Measurements from ENCODE around the gene FGF11. TPM values are rescaled to one million over a fixed set of nuclear protein-coding genes. Genes with fewer than 3 reads are reported as not detected.

FGF11 gene
- polyA plus RNA-seq, 3 donors, result 2.2 TPM; not detected in 2

DNA sequence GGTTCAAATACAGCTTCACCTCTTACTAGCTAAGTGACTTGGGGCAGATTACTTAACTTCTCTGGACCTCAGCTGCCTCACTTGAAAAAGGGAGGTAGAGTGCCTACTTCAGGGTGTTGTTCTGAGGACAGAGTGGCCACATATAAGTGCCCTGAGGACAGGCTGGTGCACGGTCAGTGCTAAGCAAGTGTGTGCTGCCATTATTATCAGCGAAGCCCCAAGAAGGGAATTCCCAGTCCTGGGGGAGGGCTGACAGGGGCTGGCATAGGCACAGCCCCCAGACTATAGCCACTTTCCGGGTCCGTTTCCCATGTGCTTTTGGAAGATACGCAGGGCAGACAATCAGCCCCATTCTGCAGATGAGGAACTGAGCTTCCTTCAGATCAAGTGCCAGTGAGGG lies 37.6 kb downstream of the FGF11 start:
- Mint-ChIP-seq H3K4me3 (peak overlapping the region in 1 of 2 donors; percentile 93), H3K27ac (peak overlapping the region in 6 of 7 donors; percentile 69 to 96 (median 84)), H3K4me1 (peaks cover 65% of the 10 kb centered on the region), H3K27me3 (ENCODE audit: low read depth in 3 of 3) (peaks cover 0 to 3% (median 1%) of the 10 kb centered on the region in 3 donors), H3K36me3 (peaks cover 5 to 7% of the 10 kb centered on the region in 2 donors), H3K9me3 (peaks cover 0 to 2% (median 0%) of the 10 kb centered on the region in 7 donors)
- Histone ChIP-seq H3K4me1 (ENCODE audit: control insufficient read depth in 1 of 2, insufficient read depth in 2 of 2, low read length in 2 of 2) (peaks cover 52 to 60% of the 10 kb centered on the region in 2 donors), H3K4me2 (replicated peaks; ENCODE audit: extremely low read depth, low read length, poor library complexity, severe bottlenecking) (peak overlapping the region; percentile 94), H3K36me3 (replicated peaks in 1 of 2; ENCODE audit: control insufficient read depth in 1 of 2, insufficient read depth in 2 of 2, low read length in 2 of 2) (no peaks in the 10 kb centered on the region), H4K20me1 (ENCODE audit: insufficient read depth, low read length) (peaks cover 5% of the 10 kb centered on the region), H3K27ac (ENCODE audit: low read depth in 1 of 2, low read length in 2 of 2) (peak overlapping the region; percentile 67 to 83), H3K79me2 (ENCODE audit: insufficient read depth, low read length) (peaks cover 70% of the 10 kb centered on the region), H3K27me3 (ENCODE audit: control insufficient read depth in 2 of 2, insufficient read depth in 2 of 2, low read length in 2 of 2) (no peaks in the 10 kb centered on the region), H3K9me3 (replicated peaks in 1 of 2; ENCODE audit: control insufficient read depth in 1 of 2, insufficient read depth in 1 of 2, low read length in 2 of 2) (no peaks in the 10 kb centered on the region), H2AFZ (ENCODE audit: insufficient read depth, low read depth, low read length, poor library complexity, severe bottlenecking) (no peak overlapping the region), H3K9ac (ENCODE audit: insufficient read depth, low read length, poor library complexity, severe bottlenecking) (peak overlapping the region; percentile 83), H3K4me3 (replicated peaks in 1 of 3; ENCODE audit: low read depth in 2 of 3, low read length in 3 of 3) (peak overlapping the region in 1 of 3 experiments; percentile 89)
- TF ChIP-seq, protein P1, sequence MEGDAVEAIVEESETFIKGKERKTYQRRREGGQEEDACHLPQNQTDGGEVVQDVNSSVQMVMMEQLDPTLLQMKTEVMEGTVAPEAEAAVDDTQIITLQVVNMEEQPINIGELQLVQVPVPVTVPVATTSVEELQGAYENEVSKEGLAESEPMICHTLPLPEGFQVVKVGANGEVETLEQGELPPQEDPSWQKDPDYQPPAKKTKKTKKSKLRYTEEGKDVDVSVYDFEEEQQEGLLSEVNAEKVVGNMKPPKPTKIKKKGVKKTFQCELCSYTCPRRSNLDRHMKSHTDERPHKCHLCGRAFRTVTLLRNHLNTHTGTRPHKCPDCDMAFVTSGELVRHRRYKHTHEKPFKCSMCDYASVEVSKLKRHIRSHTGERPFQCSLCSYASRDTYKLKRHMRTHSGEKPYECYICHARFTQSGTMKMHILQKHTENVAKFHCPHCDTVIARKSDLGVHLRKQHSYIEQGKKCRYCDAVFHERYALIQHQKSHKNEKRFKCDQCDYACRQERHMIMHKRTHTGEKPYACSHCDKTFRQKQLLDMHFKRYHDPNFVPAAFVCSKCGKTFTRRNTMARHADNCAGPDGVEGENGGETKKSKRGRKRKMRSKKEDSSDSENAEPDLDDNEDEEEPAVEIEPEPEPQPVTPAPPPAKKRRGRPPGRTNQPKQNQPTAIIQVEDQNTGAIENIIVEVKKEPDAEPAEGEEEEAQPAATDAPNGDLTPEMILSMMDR (IDR thresholded peaks at IDR 0.05), result no peak
- WGBS (ENCODE audit: insufficient coverage), result 100% methylated on average over 2 of the region's 5 CpGs
- intact Hi-C loops (cut with micrococcal nuclease), result no loop called here
- DNase-seq, result no peak

DNA sequence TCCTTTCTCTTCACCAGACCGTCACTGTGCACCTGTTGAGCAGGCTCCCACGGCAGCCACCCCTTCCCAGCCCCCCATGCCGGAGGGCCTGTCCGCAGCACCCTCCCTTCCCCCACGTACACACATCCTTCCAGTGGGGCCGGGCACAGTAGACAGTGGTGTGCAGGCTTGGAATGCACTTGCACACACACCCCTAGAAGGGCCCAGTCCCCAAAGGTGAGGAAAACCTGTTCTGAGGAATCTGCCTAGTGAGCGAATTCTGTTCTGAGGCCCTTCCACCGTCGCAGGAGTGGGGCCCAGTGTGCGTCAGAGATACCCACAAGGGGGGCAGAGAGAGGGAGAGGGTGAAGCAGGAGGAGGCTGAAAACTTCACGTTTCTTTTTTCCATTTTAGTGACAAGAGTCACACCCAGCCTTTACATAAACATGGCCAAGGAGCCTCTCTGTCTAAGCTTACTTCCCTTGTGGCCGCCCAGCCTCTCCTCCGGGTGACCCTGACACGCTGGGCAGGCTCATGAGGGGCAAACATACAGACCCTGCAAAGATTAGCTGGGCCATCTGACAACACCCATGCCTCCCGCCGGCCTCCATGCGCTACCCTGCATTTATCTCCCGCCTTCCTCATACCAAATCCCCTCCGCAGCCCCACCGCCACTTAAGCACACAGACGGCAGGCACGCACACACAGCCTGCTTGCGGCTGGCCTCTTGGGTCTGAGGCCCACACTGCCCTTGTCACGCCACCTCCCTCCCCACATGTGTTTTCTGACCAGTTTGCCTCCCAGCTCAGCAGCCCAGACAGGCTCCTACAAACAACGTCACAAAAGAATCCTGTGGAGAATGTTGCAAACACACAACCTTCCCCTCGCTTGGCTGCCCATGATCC lies 38.3 kb downstream of the FGF11 start:
- H3K4me3 ChIP-seq (replicated peaks in 1 of 3; ENCODE audit: low read depth in 2 of 3, low read length in 3 of 3), result peak overlapping the region in 2 of 3 experiments; percentile 62 to 89
- no peaks in the 10 kb centered on the region for H3K27me3 ChIP-seq (ENCODE audit: control insufficient read depth in 2 of 2, insufficient read depth in 2 of 2, low read length in 2 of 2)
- Mint-ChIP-seq H3K4me3 (peak overlapping the region; percentile 90 to 93), H3K27me3 (ENCODE audit: low read depth in 3 of 3) (peaks cover 0 to 3% (median 1%) of the 10 kb centered on the region in 3 donors), H3K9me3 (peaks cover 0 to 2% (median 0%) of the 10 kb centered on the region in 7 donors), H3K36me3 (peaks cover 5 to 7% of the 10 kb centered on the region in 2 donors), H3K4me1 (peaks cover 67% of the 10 kb centered on the region), H3K27ac (peak overlapping the region; percentile 72 to 96 (median 86))
- intact Hi-C loops (cut with micrococcal nuclease), result no loop called here
- H3K4me1 ChIP-seq (ENCODE audit: control insufficient read depth in 1 of 2, insufficient read depth in 2 of 2, low read length in 2 of 2), result peaks cover 53 to 61% of the 10 kb centered on the region in 2 donors
- 16% methylated on average over 24 of the region's 26 CpGs for WGBS (ENCODE audit: insufficient coverage)
- H3K27ac ChIP-seq (ENCODE audit: low read depth in 1 of 2, low read length in 2 of 2), result peak overlapping the region; percentile 67 to 80
- H3K9me3 ChIP-seq (replicated peaks in 1 of 2; ENCODE audit: control insufficient read depth in 1 of 2, insufficient read depth in 1 of 2, low read length in 2 of 2), result no peaks in the 10 kb centered on the region
- no peak overlapping the region for H2AFZ ChIP-seq (ENCODE audit: insufficient read depth, low read depth, low read length, poor library complexity, severe bottlenecking)
- H3K36me3 ChIP-seq (replicated peaks in 1 of 2; ENCODE audit: control insufficient read depth in 1 of 2, insufficient read depth in 2 of 2, low read length in 2 of 2), result no peaks in the 10 kb centered on the region
- H3K4me2 ChIP-seq (replicated peaks; ENCODE audit: extremely low read depth, low read length, poor library complexity, severe bottlenecking), result peak overlapping the region; percentile 94
- TF ChIP-seq, protein P1 (IDR thresholded peaks at IDR 0.05), result no peak
- peaks cover 67% of the 10 kb centered on the region for H3K79me2 ChIP-seq (ENCODE audit: insufficient read depth, low read length)
- peak overlapping the region; percentile 83 for H3K9ac ChIP-seq (ENCODE audit: insufficient read depth, low read length, poor library complexity, severe bottlenecking)
- H4K20me1 ChIP-seq (ENCODE audit: insufficient read depth, low read length), result peaks cover 5% of the 10 kb centered on the region
- DNase-seq, result peak; percentile 63 to 80 (median 66)

Measured in CD14-positive monocyte (primary cell).